Liver (tissue), 9 donors: ENCODE results near the gene SYT14. TPM values are rescaled to one million over a fixed set of nuclear protein-coding genes. Genes with fewer than 3 reads are reported as not detected.
"Not testable (repeated sequence)": the region's sequence is repeated elsewhere in the genome, so short reads cannot be mapped to it uniquely, and the experiment has no call there.

Experiments
- DNase-seq: peaks from one replicate; pipeline ENCODE4 v3.0.0-alpha.2; 2017; ENCODE audit warnings: low spot score
- H3K27ac ChIP-seq, 2 donors: one replicate each; pipeline ENCODE4 v1.7.0; 2013; ENCODE audit warnings: inconsistent platforms in 2 of 2, low read length in 2 of 2, control low read depth in 1 of 2, low read depth in 1 of 2, mild to moderate bottlenecking in 1 of 2
- H3K27me3 ChIP-seq, 4 donors: one replicate each; pipeline versions ENCODE4 v1.6.1 to v1.7.0; 2013; ENCODE audit warnings: low read length in 3 of 4, inconsistent platforms in 1 of 4, mild to moderate bottlenecking in 1 of 4, moderate library complexity in 1 of 4; ENCODE audit not compliant: control insufficient read depth in 4 of 4, insufficient read depth in 4 of 4
- H3K36me3 ChIP-seq, 4 donors: one replicate each; pipeline versions ENCODE4 v1.6.1 to v1.7.0; 2013; ENCODE audit warnings: low read length in 3 of 4, mild to moderate bottlenecking in 3 of 4, low read depth in 1 of 4, moderate library complexity in 1 of 4; ENCODE audit not compliant: control insufficient read depth in 4 of 4, insufficient read depth in 3 of 4
- H3K4me1 ChIP-seq, 4 donors: one replicate each; pipeline versions ENCODE4 v1.6.1 to v1.7.0; 2013; ENCODE audit warnings: low read length in 3 of 4, mild to moderate bottlenecking in 3 of 4, moderate library complexity in 1 of 4; ENCODE audit not compliant: control insufficient read depth in 4 of 4, insufficient read depth in 4 of 4
- H3K4me3 ChIP-seq, 3 donors: one replicate each; pipeline versions ENCODE4 v1.6.1 to v1.7.0; 2013; ENCODE audit warnings: low read length in 3 of 3, control low read depth in 1 of 3, low read depth in 1 of 3, mild to moderate bottlenecking in 1 of 3
- H3K9ac ChIP-seq, 2 donors: one replicate each; pipeline ENCODE4 v1.7.0; 2013; ENCODE audit warnings: low read length in 2 of 2, mild to moderate bottlenecking in 2 of 2, moderate library complexity in 2 of 2, control low read depth in 1 of 2, low read depth in 1 of 2
- H3K9me3 ChIP-seq, 4 donors: one replicate each; pipeline versions ENCODE4 v1.6.1 to v1.7.0; 2013; ENCODE audit warnings: low read length in 3 of 4; ENCODE audit not compliant: control insufficient read depth in 4 of 4
- EGR1 ChIP-seq, 2 donors: IDR thresholded peaks; 2 replicates each; pipeline ENCODE4 v1.6.1; 2016 to 2018; ENCODE audit warnings: antibody characterized with exemption in 2 of 2, low read depth in 2 of 2
- FOXA2 ChIP-seq: IDR thresholded peaks from 2 replicates; pipeline ENCODE4 v1.6.1; 2016; ENCODE audit warnings: antibody characterized with exemption
- GABPA ChIP-seq, 2 donors: IDR thresholded peaks in 1 of 2; conservative IDR thresholded peaks in 1 of 2; 2 replicates each; pipeline ENCODE4 v1.6.1; 2016; ENCODE audit warnings: antibody characterized with exemption in 2 of 2, mild to moderate bottlenecking in 1 of 2, moderate library complexity in 1 of 2
- HNF4A ChIP-seq, 2 donors: conservative IDR thresholded peaks; 2 replicates each; pipeline ENCODE4 v1.6.1; 2016; ENCODE audit warnings: antibody characterized with exemption in 2 of 2, mild to moderate bottlenecking in 2 of 2
- HNF4G ChIP-seq: IDR thresholded peaks from 2 replicates; pipeline ENCODE4 v1.6.1; 2016; ENCODE audit warnings: antibody characterized with exemption
- JUND ChIP-seq, 2 donors: IDR thresholded peaks; 2 replicates each; pipeline ENCODE4 v1.6.1; 2016; ENCODE audit warnings: antibody characterized with exemption in 2 of 2
- NR2F2 ChIP-seq: IDR thresholded peaks from 2 replicates; pipeline ENCODE4 v1.6.1; 2016; ENCODE audit warnings: antibody characterized with exemption
- RAD21 ChIP-seq, 2 donors: IDR thresholded peaks; 2 replicates each; pipeline ENCODE4 v1.6.1; 2016; ENCODE audit warnings: antibody characterized with exemption in 2 of 2, mild to moderate bottlenecking in 2 of 2
- RXRA ChIP-seq, 2 donors: IDR thresholded peaks; 2 replicates each; pipeline ENCODE4 v1.6.1; 2017 to 2018; ENCODE audit warnings: antibody characterized with exemption in 2 of 2, mild to moderate bottlenecking in 1 of 2
- SP1 ChIP-seq: IDR thresholded peaks from 2 replicates; pipeline ENCODE4 v1.6.1; 2018; ENCODE audit warnings: antibody characterized with exemption, mild to moderate bottlenecking
- TAF1 ChIP-seq: conservative IDR thresholded peaks from 2 replicates; pipeline ENCODE4 v1.6.1; 2016; ENCODE audit warnings: antibody characterized with exemption, mild to moderate bottlenecking
- YY1 ChIP-seq: IDR thresholded peaks from 2 replicates; pipeline ENCODE4 v1.6.1; 2016; ENCODE audit warnings: antibody characterized with exemption, mild to moderate bottlenecking
- WGBS: extraction: QIAGEN DNeasy Blood & Tissue Kit; methylation state at CpG from one replicate; pipeline ENCODE4 v1.1.7; 2013; 5-methylcytosine and 5-hydroxymethylcytosine counted together
- polyA plus RNA-seq, 2 donors: library from polyadenylated mRNA; stranded (reverse) in 1 of 2; unstranded in 1 of 2; fragments of 200-250 nt in 1 of 2; fragments of >200 nt in 1 of 2; fragmentation: Nextera tagmentation in 1 of 2; extraction: Ambion mirVana in 1 of 2; gene quantifications; one replicate each; pipeline versions ENCODE4 v1.2.1 to v1.2.3, GENCODE V29; 2013 to 2015
- total RNA-seq, 2 donors: library from RNA; depleted of rRNA; stranded (reverse); fragments of >200 nt; gene quantifications; one replicate each; pipeline ENCODE4 v1.2.3, GENCODE V29; 2014
- TF ChIP-seq, protein P1 (sequence below): fragments of 150-350 bp; IDR thresholded peaks from 2 replicates; pipeline ENCODE4 v1.5.1; 2017; ENCODE audit warnings: improper control_type of control experiment, low read depth, low read length; ENCODE audit not compliant: missing input control
- TF ChIP-seq, protein P2 (sequence below): IDR thresholded peaks from 2 replicates; pipeline ENCODE4 v1.6.1; 2016; ENCODE audit warnings: antibody characterized with exemption
- TF ChIP-seq, protein P3 (sequence below): IDR thresholded peaks from 2 replicates; pipeline ENCODE4 v1.6.1; 2016; ENCODE audit warnings: antibody characterized with exemption
- TF ChIP-seq, protein P4 (sequence below): IDR thresholded peaks from 2 replicates; pipeline ENCODE4 v1.6.1; 2016; ENCODE audit warnings: antibody characterized with exemption
- TF ChIP-seq, protein P5 (sequence below): IDR thresholded peaks from 2 replicates; pipeline ENCODE4 v1.6.1; 2016; ENCODE audit warnings: antibody characterized with exemption, mild to moderate bottlenecking
- donor health status: healthy.
- donor health status: healthy.
- donor health status: healthy.
- donor health status: healthy.
- donor health status: healthy.

Gene SYT14
- total and polyA plus RNA-seq, 4 donors = not detected

DNA sequence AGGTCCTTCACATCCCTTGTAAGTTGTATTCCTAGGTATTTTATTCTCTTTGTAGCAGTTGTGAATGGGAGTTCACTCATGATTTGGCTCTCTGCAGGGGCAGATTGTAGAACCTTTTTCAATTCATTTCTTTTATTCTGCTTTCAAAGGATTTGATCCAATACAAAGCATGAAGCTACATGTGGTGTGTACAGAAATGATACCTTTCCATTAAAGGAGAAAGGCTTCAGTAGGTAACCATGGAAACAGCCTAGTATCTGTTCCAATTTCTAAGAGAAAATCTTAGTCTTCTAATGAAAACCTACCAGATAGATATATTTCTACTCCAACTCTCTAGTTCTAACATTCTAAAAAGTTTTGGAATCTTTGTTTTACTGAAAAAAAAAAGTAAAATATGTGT is 105.0 kb downstream of the SYT14 start:
- Histone ChIP-seq H3K27ac (no peak overlapping the region), H3K9ac (no peak overlapping the region), H3K4me1 (no peaks in the 10 kb centered on the region), H3K36me3 (no peaks in the 10 kb centered on the region), H3K27me3 (no peaks in the 10 kb centered on the region), H3K4me3 (no peak overlapping the region), H3K9me3 (no peaks in the 10 kb centered on the region)
- TF ChIP-seq, protein P1, sequence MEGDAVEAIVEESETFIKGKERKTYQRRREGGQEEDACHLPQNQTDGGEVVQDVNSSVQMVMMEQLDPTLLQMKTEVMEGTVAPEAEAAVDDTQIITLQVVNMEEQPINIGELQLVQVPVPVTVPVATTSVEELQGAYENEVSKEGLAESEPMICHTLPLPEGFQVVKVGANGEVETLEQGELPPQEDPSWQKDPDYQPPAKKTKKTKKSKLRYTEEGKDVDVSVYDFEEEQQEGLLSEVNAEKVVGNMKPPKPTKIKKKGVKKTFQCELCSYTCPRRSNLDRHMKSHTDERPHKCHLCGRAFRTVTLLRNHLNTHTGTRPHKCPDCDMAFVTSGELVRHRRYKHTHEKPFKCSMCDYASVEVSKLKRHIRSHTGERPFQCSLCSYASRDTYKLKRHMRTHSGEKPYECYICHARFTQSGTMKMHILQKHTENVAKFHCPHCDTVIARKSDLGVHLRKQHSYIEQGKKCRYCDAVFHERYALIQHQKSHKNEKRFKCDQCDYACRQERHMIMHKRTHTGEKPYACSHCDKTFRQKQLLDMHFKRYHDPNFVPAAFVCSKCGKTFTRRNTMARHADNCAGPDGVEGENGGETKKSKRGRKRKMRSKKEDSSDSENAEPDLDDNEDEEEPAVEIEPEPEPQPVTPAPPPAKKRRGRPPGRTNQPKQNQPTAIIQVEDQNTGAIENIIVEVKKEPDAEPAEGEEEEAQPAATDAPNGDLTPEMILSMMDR = no peak
- TF ChIP-seq, protein P2, sequence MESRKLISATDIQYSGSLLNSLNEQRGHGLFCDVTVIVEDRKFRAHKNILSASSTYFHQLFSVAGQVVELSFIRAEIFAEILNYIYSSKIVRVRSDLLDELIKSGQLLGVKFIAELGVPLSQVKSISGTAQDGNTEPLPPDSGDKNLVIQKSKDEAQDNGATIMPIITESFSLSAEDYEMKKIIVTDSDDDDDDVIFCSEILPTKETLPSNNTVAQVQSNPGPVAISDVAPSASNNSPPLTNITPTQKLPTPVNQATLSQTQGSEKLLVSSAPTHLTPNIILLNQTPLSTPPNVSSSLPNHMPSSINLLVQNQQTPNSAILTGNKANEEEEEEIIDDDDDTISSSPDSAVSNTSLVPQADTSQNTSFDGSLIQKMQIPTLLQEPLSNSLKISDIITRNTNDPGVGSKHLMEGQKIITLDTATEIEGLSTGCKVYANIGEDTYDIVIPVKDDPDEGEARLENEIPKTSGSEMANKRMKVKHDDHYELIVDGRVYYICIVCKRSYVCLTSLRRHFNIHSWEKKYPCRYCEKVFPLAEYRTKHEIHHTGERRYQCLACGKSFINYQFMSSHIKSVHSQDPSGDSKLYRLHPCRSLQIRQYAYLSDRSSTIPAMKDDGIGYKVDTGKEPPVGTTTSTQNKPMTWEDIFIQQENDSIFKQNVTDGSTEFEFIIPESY = no peak
- no peak for TF ChIP-seq TAF1
- TF ChIP-seq HNF4A (conservative IDR thresholded peaks at IDR 0.05) = no peak
- TF ChIP-seq GABPA (IDR thresholded peaks at IDR 0.05 in 1 of 2, conservative IDR thresholded peaks at IDR 0.05 in 1 of 2) = no peak
- no peak for TF ChIP-seq EGR1 (IDR thresholded peaks at IDR 0.05; ENCODE audit: low read depth in 2 of 2)
- TF ChIP-seq, protein P3, sequence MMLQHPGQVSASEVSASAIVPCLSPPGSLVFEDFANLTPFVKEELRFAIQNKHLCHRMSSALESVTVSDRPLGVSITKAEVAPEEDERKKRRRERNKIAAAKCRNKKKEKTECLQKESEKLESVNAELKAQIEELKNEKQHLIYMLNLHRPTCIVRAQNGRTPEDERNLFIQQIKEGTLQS = no peak
- no peak for TF ChIP-seq RXRA (IDR thresholded peaks at IDR 0.05)
- no peak for TF ChIP-seq SP1
- TF ChIP-seq JUND (IDR thresholded peaks at IDR 0.05) = no peak
- TF ChIP-seq YY1 = no peak
- TF ChIP-seq, protein P4, sequence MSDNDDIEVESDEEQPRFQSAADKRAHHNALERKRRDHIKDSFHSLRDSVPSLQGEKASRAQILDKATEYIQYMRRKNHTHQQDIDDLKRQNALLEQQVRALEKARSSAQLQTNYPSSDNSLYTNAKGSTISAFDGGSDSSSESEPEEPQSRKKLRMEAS = no peak
- no peak for TF ChIP-seq HNF4G
- TF ChIP-seq, protein P5, sequence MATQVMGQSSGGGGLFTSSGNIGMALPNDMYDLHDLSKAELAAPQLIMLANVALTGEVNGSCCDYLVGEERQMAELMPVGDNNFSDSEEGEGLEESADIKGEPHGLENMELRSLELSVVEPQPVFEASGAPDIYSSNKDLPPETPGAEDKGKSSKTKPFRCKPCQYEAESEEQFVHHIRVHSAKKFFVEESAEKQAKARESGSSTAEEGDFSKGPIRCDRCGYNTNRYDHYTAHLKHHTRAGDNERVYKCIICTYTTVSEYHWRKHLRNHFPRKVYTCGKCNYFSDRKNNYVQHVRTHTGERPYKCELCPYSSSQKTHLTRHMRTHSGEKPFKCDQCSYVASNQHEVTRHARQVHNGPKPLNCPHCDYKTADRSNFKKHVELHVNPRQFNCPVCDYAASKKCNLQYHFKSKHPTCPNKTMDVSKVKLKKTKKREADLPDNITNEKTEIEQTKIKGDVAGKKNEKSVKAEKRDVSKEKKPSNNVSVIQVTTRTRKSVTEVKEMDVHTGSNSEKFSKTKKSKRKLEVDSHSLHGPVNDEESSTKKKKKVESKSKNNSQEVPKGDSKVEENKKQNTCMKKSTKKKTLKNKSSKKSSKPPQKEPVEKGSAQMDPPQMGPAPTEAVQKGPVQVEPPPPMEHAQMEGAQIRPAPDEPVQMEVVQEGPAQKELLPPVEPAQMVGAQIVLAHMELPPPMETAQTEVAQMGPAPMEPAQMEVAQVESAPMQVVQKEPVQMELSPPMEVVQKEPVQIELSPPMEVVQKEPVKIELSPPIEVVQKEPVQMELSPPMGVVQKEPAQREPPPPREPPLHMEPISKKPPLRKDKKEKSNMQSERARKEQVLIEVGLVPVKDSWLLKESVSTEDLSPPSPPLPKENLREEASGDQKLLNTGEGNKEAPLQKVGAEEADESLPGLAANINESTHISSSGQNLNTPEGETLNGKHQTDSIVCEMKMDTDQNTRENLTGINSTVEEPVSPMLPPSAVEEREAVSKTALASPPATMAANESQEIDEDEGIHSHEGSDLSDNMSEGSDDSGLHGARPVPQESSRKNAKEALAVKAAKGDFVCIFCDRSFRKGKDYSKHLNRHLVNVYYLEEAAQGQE = no peak
- no peak for TF ChIP-seq FOXA2
- no peak for TF ChIP-seq NR2F2
- TF ChIP-seq RAD21 (IDR thresholded peaks at IDR 0.05) = no peak
- DNase-seq = no peak

DNA sequence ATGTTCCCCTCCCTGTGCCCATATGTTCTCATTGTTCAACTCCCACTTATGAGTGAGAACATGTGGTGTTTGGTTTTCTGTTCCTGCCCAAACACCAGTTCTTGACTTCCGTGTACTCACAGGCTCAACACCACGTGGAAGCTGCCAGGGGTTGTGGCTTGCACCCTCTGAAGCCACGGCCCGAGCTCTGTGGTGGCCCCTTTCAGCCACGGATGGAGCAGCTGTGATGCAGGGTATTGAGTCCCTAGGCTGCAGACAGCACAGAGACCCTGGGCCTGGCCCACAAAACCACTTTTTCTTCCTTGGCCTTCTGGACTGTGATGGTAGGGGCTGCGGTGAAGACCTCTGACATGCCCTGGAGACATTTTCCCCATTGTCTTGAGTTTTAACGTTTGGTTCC is 111.6 kb downstream of the SYT14 start:
- DNase-seq = no peak
- no peaks in the 10 kb centered on the region for H3K36me3 ChIP-seq
- no peaks in the 10 kb centered on the region for H3K4me1 ChIP-seq
- no peak overlapping the region for H3K9ac ChIP-seq
- no peaks in the 10 kb centered on the region for H3K27me3 ChIP-seq
- H3K27ac ChIP-seq = no peak overlapping the region
- TF ChIP-seq EGR1 (IDR thresholded peaks at IDR 0.05; ENCODE audit: low read depth in 2 of 2) (no peak), GABPA (IDR thresholded peaks at IDR 0.05 in 1 of 2, conservative IDR thresholded peaks at IDR 0.05 in 1 of 2) (no peak), HNF4A (conservative IDR thresholded peaks at IDR 0.05) (no peak)
- no peaks in the 10 kb centered on the region for H3K9me3 ChIP-seq
- H3K4me3 ChIP-seq = no peak overlapping the region
- 67% methylated on average over 7 of the region's 7 CpGs for WGBS

DNA sequence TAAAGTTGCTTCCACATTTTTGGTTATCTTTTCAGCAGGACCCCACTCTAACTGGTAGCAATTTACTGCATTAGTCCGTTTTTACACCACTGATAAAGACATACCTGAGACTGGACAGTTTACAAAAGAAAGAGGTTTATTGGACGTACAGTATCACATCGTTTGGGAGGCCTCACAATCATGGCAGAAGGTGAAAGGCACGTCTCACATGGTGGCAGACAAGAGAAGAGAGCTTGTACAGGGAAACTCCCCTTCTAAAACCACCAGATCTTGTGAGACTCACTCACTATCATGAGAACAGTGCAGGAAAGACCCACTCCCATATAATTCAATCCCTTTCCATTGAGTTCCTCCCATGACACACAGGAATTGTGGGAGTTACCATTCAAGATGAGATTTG is 112.5 kb downstream of the SYT14 start:
- not testable (repeated sequence) for H3K27me3 ChIP-seq, H3K27ac ChIP-seq, DNase-seq, H3K9me3 ChIP-seq, H3K36me3 ChIP-seq, H3K4me3 ChIP-seq, H3K9ac ChIP-seq, H3K4me1 ChIP-seq
- WGBS = 59% methylated on average over 4 of the region's 4 CpGs
